Pericardium fibroblast (primary cell): ENCODE results near the gene DELE1. TPM values are rescaled to one million over a fixed set of nuclear protein-coding genes. Genes with fewer than 3 reads are reported as not detected.

Source experiments
- total RNA-seq: library from RNA; depleted of rRNA; stranded (reverse); fragments of >200 nt; gene quantifications from 2 replicates; pipeline ENCODE4 v1.2.3, GENCODE V29; 2015

Gene DELE1, protein sequence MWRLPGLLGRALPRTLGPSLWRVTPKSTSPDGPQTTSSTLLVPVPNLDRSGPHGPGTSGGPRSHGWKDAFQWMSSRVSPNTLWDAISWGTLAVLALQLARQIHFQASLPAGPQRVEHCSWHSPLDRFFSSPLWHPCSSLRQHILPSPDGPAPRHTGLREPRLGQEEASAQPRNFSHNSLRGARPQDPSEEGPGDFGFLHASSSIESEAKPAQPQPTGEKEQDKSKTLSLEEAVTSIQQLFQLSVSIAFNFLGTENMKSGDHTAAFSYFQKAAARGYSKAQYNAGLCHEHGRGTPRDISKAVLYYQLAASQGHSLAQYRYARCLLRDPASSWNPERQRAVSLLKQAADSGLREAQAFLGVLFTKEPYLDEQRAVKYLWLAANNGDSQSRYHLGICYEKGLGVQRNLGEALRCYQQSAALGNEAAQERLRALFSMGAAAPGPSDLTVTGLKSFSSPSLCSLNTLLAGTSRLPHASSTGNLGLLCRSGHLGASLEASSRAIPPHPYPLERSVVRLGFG
- 53.2 and 55.7 TPM in 2 replicates for total RNA-seq

DNA sequence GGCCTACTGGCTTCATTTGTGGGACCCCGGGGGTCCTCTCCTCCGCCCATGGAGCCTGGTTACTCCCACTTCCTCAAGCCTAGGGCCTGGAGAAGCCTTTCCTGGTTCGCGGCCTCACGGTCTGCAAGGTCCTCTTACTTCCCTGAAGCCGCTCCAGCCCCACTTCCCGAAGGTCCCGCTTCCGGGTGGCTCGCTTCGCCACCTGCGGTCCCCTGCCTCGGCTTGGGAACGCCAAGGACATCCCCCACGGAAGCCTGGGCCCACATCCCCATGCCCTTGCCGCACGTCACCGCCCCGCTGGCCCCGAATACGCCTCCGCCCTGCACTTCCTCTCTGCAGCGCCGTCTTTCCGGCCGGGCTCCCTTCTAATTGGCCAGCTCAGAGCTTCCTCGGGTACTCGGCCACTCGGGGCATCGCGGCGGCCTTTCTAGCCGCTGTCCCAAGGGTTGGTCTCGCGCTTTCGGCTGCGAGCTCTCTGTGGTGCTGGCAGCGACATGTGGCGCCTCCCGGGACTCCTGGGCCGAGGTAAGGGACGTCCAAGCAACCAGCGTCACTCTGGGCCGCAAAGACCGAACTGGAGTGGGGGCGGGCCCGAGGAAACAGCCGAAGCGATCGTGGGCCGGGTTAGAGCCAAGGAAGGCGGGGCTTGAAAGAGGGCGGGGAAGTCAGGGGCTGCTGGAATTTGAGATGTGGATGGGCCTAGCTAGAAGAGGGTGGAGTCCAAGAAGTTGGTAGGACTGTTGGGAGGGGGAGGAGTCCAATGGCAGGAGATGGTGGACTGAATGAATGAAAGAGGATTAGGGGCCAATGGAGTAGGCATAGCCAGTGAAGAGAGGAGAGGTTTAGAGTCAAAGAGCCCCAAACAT lies at the start of gene DELE1:
Gene DELE1 (plus strand): TSS at position 424 of the 866 bp plus-strand sequence. CDS start 71 bp downstream, at position 495.

DNA sequence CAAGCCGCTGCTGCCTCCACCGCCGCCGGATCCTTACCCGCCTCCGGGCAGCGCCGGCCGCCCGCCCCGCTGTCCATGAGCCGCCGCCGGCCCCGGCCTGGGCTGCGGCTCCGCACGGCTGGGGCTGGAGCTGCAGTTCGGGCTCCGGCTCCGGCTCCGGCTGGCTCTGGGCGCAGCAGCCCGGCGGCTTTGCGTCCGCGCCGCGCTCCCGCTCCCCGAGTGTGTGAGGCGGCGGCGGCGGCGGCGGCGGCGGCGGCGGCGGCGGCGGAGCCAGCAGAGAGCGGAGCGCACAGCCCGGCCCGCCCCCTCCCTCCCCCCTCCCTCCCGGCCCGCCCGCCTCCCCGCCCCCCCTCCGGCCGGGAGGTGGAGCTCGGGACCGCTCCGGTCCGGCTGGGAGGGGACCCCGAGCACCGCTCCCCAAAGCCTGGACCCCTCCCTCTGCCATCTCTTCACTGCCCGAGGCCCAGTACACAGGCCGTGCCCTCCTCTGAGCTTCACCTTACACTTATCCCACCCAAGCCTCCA lies 45.4 kb upstream of the DELE1 start, which contains the start of gene PCDH1:
Gene PCDH1 (minus strand): TSS at position 225 of the 525 bp plus-strand sequence. CDS start 148 bp downstream, at position 77.

DNA sequence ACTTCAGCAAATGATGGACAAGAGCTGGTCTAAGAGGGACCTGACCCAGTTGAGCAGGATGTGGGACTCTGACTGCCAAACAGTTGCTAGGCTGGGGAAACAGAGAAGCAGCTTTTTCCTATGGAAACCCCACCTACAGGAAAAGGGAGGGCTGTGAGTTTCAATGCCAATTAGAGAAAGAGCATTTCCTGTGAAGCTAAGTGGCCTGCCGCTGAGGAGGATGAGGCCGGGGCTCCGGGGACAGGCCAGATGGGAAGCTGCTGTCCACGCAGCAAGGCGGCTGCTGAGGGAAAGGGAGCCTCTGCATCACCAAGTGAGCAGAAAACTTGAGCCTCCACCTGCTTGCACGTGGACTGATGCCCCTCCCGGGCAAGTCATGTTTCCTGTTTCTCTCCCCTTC lies 34.4 kb downstream of the DELE1 start, which contains the start of gene PCDH12:
Gene PCDH12 (minus strand): TSS at position 90 of the 400 bp plus-strand sequence. CDS start 351 bp downstream, outside the sequence.

DNA sequence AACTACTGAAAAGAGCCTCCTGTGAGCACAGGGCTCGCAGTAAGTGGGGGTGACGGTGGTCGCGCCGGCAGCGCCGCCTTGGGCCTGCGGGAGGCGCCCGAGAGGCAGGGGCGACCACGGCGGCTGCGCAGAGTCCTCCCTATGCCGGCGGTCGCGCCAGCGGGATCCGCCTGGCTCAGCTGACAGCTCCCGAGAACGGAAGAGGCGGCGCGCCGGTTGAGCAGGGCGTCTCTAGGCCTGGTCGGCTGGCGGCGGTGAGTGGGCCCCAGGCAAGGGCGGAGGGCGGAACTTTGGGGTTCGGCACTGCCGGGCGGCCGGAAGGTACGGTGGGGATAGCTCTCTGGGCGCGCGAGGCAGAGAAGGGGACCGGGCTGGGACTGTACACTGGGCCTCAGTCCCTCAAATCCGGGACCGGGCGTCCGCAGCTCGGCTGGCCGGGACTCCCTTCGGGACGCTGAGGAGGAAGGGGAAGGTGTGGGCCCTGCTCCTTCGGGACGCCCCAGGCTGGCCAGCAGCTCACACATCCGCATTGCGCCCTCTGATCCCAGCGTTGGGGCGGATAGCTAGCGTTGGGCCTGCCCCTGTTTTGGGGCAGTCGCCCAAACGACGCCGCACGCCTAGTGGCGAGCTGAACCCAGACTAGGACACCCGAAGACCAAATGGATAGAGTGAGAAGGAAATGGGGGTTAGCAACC lies 45.4 kb downstream of the DELE1 start, which contains the start of gene RNF14:
Gene RNF14 (plus strand): TSS at position 192 of the 695 bp plus-strand sequence. CDS start 4,484 bp downstream, outside the sequence.

Other genes with a start within 250 kb of the DELE1 start
- 8.3 and 9.5 TPM in 2 replicates for gene ARAP3, start 241.6 kb upstream of the DELE1 start, total RNA-seq
- gene PCDH1, start 45.5 kb upstream of the DELE1 start, total RNA-seq: 5.6 and 7.5 TPM in 2 replicates
- gene PCDH12, start 34.3 kb downstream of the DELE1 start, total RNA-seq: 0.47 and 1.3 TPM in 2 replicates
- 37.7 and 58.1 TPM in 2 replicates for gene RNF14, start 45.2 kb downstream of the DELE1 start, total RNA-seq
- gene GNPDA1, start 89.2 kb downstream of the DELE1 start, total RNA-seq: 45.3 and 74.7 TPM in 2 replicates
- 53.8 and 63.5 TPM in 2 replicates for gene NDFIP1, start 184.9 kb downstream of the DELE1 start, total RNA-seq